Memory B cell (primary cell): ENCODE measurements around the gene NHSL2.
A peak's percentile ranks its signal among the peaks of the same experiment; 100 is the strongest.

ENCODE experiments used
- ATAC-seq: fragments of 150-1000 bp; cut with Tn5 transposase; 2 replicates; pipeline ENCODE4 v1.10.0; 2021; ENCODE audit warnings: low read depth, mild to moderate bottlenecking, moderate library complexity
- DNase-seq, 2 donors: peaks; one replicate each; pipeline ENCODE4 v3.0.0; 2022; ENCODE audit warnings: low spot score in 2 of 2
- H3K27ac Mint-ChIP-seq: one replicate; pipeline ENCODE4 v1.8.0; 2022; ENCODE audit warnings: mild to moderate bottlenecking, moderate library complexity, mixed read lengths
- H3K27me3 Mint-ChIP-seq: one replicate; pipeline ENCODE4 v1.8.0; 2022; ENCODE audit warnings: mixed read lengths
- H3K36me3 Mint-ChIP-seq: one replicate; pipeline ENCODE4 v1.8.0; 2022; ENCODE audit warnings: mild to moderate bottlenecking, mixed read lengths
- H3K4me1 Mint-ChIP-seq: one replicate; pipeline ENCODE4 v1.8.0; 2022; ENCODE audit warnings: mixed read lengths
- H3K4me3 Mint-ChIP-seq: one replicate; pipeline ENCODE4 v1.8.0; 2022; ENCODE audit warnings: mild to moderate bottlenecking, moderate library complexity, mixed read lengths
- H3K9me3 Mint-ChIP-seq: one replicate; pipeline ENCODE4 v1.8.0; 2022; ENCODE audit warnings: mixed read lengths

NHSL2 gene

GRCh38 chrX:71989768-71990426 is 79.3 kb downstream of the NHSL2 start:
- Mint-ChIP-seq H3K4me1 (no peaks in the 10 kb centered on the region), H3K9me3 (no peaks in the 10 kb centered on the region), H3K27ac (no peak overlapping the region), H3K4me3 (no peak overlapping the region), H3K36me3 (no peaks in the 10 kb centered on the region), H3K27me3 (peaks cover 2% of the 10 kb centered on the region)
- DNase-seq = no peak
- ATAC-seq = no peak

- H3K9me3 Mint-ChIP-seq = no peaks in the 10 kb centered on the region
Observed at GRCh38 chrX:71990518-71990917, 79.9 kb downstream of the NHSL2 start.

DNA sequence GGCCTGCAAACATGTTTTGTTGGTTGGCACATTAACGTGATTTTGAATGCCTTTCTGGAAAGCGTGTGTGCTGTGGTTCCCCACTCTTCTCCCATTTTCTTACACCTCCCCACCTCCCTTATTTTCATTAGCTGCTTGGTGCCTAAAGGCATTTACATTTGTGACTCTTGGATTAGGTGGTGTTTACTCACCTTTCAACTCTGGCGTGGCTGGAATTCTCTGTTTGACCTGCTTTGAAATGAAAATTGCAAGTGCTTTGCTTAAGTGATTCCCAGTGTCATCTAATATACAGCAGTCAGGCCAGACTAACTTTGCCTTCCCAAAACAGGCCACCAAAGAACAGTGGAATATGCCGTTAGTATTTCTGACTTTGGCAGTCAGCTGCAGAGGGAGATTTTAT is 80.5 kb downstream of the NHSL2 start:
- ATAC-seq (no peak), DNase-seq (no peak)
- H3K27ac Mint-ChIP-seq = no peak overlapping the region
- H3K36me3 Mint-ChIP-seq = no peaks in the 10 kb centered on the region
- H3K4me1 Mint-ChIP-seq = no peaks in the 10 kb centered on the region
- peaks cover 2% of the 10 kb centered on the region for H3K27me3 Mint-ChIP-seq
- H3K4me3 Mint-ChIP-seq = no peak overlapping the region
- no peaks in the 10 kb centered on the region for H3K9me3 Mint-ChIP-seq

More at GRCh38 chrX:71990518-71990917, 79.9 kb downstream of the NHSL2 start:
- ATAC-seq (no peak), DNase-seq (no peak)
- no peak overlapping the region for H3K4me3 Mint-ChIP-seq
- no peaks in the 10 kb centered on the region for H3K4me1 Mint-ChIP-seq
- H3K27ac Mint-ChIP-seq = no peak overlapping the region
- H3K36me3 Mint-ChIP-seq = no peaks in the 10 kb centered on the region
- peaks cover 2% of the 10 kb centered on the region for H3K27me3 Mint-ChIP-seq

GRCh38 chrX:71992711-71993110 is 82.1 kb downstream of the NHSL2 start:
- H3K27ac Mint-ChIP-seq = no peak overlapping the region
- H3K27me3 Mint-ChIP-seq = peaks cover 2% of the 10 kb centered on the region
- no peaks in the 10 kb centered on the region for H3K36me3 Mint-ChIP-seq
- no peak for DNase-seq
- peak; percentile 71 for ATAC-seq
- no peaks in the 10 kb centered on the region for H3K4me1 Mint-ChIP-seq
- no peak overlapping the region for H3K4me3 Mint-ChIP-seq
- H3K9me3 Mint-ChIP-seq = no peaks in the 10 kb centered on the region

- no peak for DNase-seq
- no peak for ATAC-seq
- no peaks in the 10 kb centered on the region for H3K36me3 Mint-ChIP-seq
- no peak overlapping the region for H3K4me3 Mint-ChIP-seq
- no peak overlapping the region for H3K27ac Mint-ChIP-seq
- no peaks in the 10 kb centered on the region for H3K27me3 Mint-ChIP-seq
- no peaks in the 10 kb centered on the region for H3K9me3 Mint-ChIP-seq
- no peaks in the 10 kb centered on the region for H3K4me1 Mint-ChIP-seq
Observed at GRCh38 chrX:71993371-71993770, 82.7 kb downstream of the NHSL2 start.

- ATAC-seq (no peak), DNase-seq (no peak)
- H3K9me3 Mint-ChIP-seq = no peaks in the 10 kb centered on the region
- no peak overlapping the region for H3K27ac Mint-ChIP-seq
- no peak overlapping the region for H3K4me3 Mint-ChIP-seq
- H3K27me3 Mint-ChIP-seq = peaks cover 3% of the 10 kb centered on the region
- no peaks in the 10 kb centered on the region for H3K36me3 Mint-ChIP-seq
- H3K4me1 Mint-ChIP-seq = peaks cover 2% of the 10 kb centered on the region
Observed at GRCh38 chrX:71994601-71995000, 84.0 kb downstream of the NHSL2 start.

- Mint-ChIP-seq H3K4me3 (no peak overlapping the region), H3K4me1 (peaks cover 2% of the 10 kb centered on the region), H3K9me3 (no peaks in the 10 kb centered on the region), H3K27ac (no peak overlapping the region), H3K36me3 (no peaks in the 10 kb centered on the region), H3K27me3 (peaks cover 3% of the 10 kb centered on the region)
- DNase-seq (no peak), ATAC-seq (no peak)
Observed at GRCh38 chrX:71995122-71995521, 84.5 kb downstream of the NHSL2 start.

GRCh38 chrX:71996136-71996535 is 85.5 kb downstream of the NHSL2 start:
- Mint-ChIP-seq H3K9me3 (no peaks in the 10 kb centered on the region), H3K4me3 (no peak overlapping the region), H3K36me3 (no peaks in the 10 kb centered on the region), H3K27me3 (peaks cover 3% of the 10 kb centered on the region), H3K27ac (no peak overlapping the region), H3K4me1 (peaks cover 2% of the 10 kb centered on the region)
- DNase-seq = no peak
- ATAC-seq = no peak

DNA sequence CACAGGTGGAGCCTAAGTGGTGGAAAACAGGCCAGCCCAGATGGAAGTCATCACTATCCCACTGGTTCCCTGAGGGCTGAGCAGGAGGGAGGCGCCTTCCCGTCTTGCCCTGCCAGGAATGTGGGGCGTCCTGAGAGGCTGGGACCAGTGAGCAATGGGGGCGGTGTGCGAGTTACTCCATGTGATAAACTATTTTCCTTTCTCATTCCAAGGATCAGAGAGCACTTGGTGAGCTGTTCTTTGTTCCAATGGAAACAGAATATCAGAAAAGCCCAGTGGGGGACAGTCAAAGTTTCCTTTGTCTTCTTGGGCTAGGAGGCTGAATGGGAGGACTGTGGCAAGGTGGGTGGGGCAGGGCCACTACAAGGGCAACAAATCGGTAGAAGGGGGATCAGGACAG is 86.2 kb downstream of the NHSL2 start:
- no peaks in the 10 kb centered on the region for H3K36me3 Mint-ChIP-seq
- H3K27me3 Mint-ChIP-seq = peaks cover 3% of the 10 kb centered on the region
- no peaks in the 10 kb centered on the region for H3K9me3 Mint-ChIP-seq
- H3K27ac Mint-ChIP-seq = no peak overlapping the region
- H3K4me1 Mint-ChIP-seq = peaks cover 2% of the 10 kb centered on the region
- no peak overlapping the region for H3K4me3 Mint-ChIP-seq
- no peak for DNase-seq
- no peak for ATAC-seq

- Mint-ChIP-seq H3K4me3 (no peak overlapping the region), H3K9me3 (no peaks in the 10 kb centered on the region), H3K27me3 (peaks cover 3% of the 10 kb centered on the region), H3K27ac (no peak overlapping the region), H3K36me3 (no peaks in the 10 kb centered on the region), H3K4me1 (peaks cover 2% of the 10 kb centered on the region)
- ATAC-seq (no peak), DNase-seq (no peak)
Observed at GRCh38 chrX:71997320-71997719, 86.7 kb downstream of the NHSL2 start.

- H3K36me3 Mint-ChIP-seq = no peaks in the 10 kb centered on the region
- no peak overlapping the region for H3K4me3 Mint-ChIP-seq
- peaks cover 6% of the 10 kb centered on the region for H3K27me3 Mint-ChIP-seq
- DNase-seq (peak; percentile 30 to 35), ATAC-seq (peak; percentile 65)
- H3K27ac Mint-ChIP-seq = no peak overlapping the region
- H3K4me1 Mint-ChIP-seq = peaks cover 2% of the 10 kb centered on the region
- H3K9me3 Mint-ChIP-seq = no peaks in the 10 kb centered on the region
Observed at GRCh38 chrX:71998836-71999509, 88.3 kb downstream of the NHSL2 start.

DNA sequence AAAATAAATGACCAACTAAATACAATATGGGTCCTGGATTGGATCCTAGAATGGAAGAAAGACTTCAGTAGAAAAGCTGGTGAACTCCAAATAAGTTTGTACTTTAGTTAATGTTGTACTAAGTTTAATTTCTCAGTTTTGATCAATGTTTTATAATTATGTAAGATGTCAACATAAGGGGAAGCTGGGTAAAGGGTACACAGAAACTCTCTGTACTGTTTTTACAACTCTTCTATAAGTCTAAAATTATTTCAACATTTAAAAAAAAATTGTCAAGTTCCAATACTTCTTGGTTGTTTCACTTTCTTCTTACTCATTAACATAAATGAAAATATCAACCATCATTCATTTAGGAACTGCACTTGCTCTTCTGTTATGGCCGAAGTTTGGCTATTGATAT is 88.9 kb downstream of the NHSL2 start:
- Mint-ChIP-seq H3K27me3 (peaks cover 6% of the 10 kb centered on the region), H3K9me3 (no peaks in the 10 kb centered on the region), H3K4me1 (peaks cover 2% of the 10 kb centered on the region), H3K4me3 (no peak overlapping the region), H3K36me3 (no peaks in the 10 kb centered on the region), H3K27ac (no peak overlapping the region)
- DNase-seq = no peak
- no peak for ATAC-seq

DNA sequence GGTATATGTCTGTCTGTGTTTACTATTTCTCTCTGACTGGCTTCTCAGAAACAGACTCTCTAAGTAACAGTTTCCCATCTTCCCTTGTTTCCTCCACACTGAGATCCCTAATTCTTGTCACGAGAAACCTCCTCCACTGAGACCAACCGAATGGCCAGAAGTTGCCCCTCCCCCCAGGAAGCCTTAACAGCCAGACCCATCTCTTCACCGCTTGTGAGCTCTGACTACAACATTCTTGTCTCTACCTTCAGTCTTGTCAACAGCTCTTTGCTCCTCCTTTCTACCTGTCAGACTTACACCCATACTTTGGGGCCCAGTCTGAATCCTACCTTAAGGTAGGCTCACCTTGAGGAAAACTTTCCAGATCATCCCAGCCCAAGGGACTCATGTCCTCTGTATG is 90.8 kb downstream of the NHSL2 start:
- no peaks in the 10 kb centered on the region for H3K9me3 Mint-ChIP-seq
- no peaks in the 10 kb centered on the region for H3K36me3 Mint-ChIP-seq
- H3K4me1 Mint-ChIP-seq = peaks cover 2% of the 10 kb centered on the region
- DNase-seq (no peak), ATAC-seq (no peak)
- peaks cover 6% of the 10 kb centered on the region for H3K27me3 Mint-ChIP-seq
- no peak overlapping the region for H3K27ac Mint-ChIP-seq
- no peak overlapping the region for H3K4me3 Mint-ChIP-seq

DNA sequence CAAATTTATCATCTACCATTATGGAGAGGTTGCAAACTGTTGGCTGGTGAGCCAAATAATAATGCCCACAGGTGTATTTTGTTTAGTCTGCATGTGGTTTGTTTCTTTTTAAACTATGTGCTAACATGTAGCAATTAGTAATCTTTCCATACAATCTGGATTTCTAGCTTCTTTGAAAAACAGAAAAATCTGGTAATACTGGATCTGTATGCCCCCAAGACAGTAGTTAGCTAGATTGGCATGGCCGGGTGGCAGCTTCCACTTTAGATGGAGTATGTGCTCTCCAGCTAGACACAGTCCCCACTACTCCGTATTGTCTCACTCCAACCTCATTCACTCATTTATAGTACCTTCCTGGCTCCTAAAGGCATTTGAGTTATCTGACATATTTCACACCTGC is 91.3 kb downstream of the NHSL2 start:
- ATAC-seq (no peak), DNase-seq (no peak)
- Mint-ChIP-seq H3K9me3 (no peaks in the 10 kb centered on the region), H3K4me3 (no peak overlapping the region), H3K27me3 (peaks cover 7% of the 10 kb centered on the region), H3K4me1 (peaks cover 2% of the 10 kb centered on the region), H3K36me3 (no peaks in the 10 kb centered on the region), H3K27ac (no peak overlapping the region)

GRCh38 chrX:72002875-72003274 is 92.2 kb downstream of the NHSL2 start:
- DNase-seq = no peak
- no peak overlapping the region for H3K27ac Mint-ChIP-seq
- H3K27me3 Mint-ChIP-seq = peaks cover 9% of the 10 kb centered on the region
- no peak overlapping the region for H3K4me3 Mint-ChIP-seq
- H3K9me3 Mint-ChIP-seq = no peaks in the 10 kb centered on the region
- H3K36me3 Mint-ChIP-seq = no peaks in the 10 kb centered on the region
- ATAC-seq = no peak
- H3K4me1 Mint-ChIP-seq = peaks cover 2% of the 10 kb centered on the region
